ENCODE results near the gene DLK1.

DLK1 gene

DNA sequence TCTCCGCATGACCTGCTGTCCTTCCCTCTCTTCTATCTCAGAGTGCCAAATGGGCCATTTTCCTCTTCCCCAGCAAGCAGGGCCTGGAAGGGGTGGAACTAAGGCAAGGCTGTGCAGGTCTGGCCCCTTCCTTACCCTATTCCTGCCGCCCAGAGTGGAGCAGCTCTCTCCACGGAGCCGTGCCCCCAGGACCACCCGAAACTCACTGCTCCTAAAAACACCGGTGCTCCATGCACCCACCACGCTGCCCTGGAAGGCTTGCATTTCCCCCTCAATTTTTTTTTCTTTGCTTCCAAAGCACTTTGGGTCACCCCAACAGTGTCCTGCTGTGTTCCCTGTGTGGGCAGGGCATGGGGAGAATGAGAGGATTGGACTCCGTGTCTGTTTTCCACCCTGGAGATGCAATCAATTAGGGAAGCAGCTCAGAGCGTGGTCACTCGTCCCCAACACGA, 50.7 kb downstream of the DLK1 start:
- no peak for DNase-seq (ENCODE audit: low spot score)

GRCh38 chr14:100777818-100778525, 51.3 kb downstream of the DLK1 start:
- DNase-seq (ENCODE audit: low spot score), result no peak

GRCh38 chr14:100778526-100778882, 51.8 kb downstream of the DLK1 start:
- DNase-seq (ENCODE audit: low spot score), result no peak

GRCh38 chr14:100778951-100779690, 52.4 kb downstream of the DLK1 start:
- no peak for DNase-seq (ENCODE audit: low spot score)

DNA sequence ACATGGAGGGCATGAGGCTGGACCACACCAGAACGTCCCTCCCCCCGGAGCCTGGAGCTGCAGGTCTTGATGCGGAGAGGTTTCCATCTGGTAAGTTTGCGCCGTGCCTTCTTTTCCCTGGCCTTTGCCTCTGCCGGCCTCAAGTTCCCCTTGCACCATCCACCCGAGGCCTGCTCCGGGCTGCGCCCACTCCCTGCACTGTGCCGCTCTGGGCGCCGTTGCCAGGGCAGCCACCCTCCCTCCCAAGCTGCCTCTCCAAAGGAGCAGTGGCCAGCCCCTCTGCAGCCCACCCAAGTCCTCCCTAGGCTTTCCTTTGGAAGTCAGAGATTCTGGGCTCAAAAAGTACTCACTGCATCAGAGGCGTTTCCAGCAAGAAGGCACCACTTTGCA, 53.0 kb downstream of the DLK1 start:
- DNase-seq (ENCODE audit: low spot score), result no peak

DNA sequence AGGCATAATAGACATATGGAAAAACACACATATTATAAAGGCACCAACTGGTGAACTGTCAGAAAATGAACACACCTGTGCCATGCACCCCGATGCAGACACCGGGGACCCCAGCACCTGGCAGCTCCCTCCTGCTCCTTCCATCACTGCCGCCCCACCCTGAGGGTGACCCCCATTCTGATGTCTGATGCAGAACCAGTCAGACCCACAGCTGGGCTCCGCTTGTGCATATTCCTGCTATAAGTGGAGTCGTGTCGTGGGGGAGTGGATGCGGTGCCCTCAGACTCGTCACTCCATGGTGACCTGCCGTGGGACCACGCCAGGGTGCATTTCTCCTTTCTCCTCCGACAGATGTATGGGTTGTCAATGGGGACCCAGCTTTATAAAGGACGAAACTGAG, 53.6 kb downstream of the DLK1 start:
- DNase-seq (ENCODE audit: low spot score), result no peak

- DNase-seq (ENCODE audit: low spot score), result no peak
These were observed 54.1 kb downstream of the DLK1 start for GRCh38 chr14:100780646-100781355.

GRCh38 chr14:100781952-100782351, 55.3 kb downstream of the DLK1 start:
- no peak for DNase-seq (ENCODE audit: low spot score)

- DNase-seq (ENCODE audit: low spot score), result no peak
These were observed 56.0 kb downstream of the DLK1 start for GRCh38 chr14:100782516-100783320.

- no peak for DNase-seq (ENCODE audit: low spot score)
These were observed 57.1 kb downstream of the DLK1 start for GRCh38 chr14:100783630-100784370.

DNA sequence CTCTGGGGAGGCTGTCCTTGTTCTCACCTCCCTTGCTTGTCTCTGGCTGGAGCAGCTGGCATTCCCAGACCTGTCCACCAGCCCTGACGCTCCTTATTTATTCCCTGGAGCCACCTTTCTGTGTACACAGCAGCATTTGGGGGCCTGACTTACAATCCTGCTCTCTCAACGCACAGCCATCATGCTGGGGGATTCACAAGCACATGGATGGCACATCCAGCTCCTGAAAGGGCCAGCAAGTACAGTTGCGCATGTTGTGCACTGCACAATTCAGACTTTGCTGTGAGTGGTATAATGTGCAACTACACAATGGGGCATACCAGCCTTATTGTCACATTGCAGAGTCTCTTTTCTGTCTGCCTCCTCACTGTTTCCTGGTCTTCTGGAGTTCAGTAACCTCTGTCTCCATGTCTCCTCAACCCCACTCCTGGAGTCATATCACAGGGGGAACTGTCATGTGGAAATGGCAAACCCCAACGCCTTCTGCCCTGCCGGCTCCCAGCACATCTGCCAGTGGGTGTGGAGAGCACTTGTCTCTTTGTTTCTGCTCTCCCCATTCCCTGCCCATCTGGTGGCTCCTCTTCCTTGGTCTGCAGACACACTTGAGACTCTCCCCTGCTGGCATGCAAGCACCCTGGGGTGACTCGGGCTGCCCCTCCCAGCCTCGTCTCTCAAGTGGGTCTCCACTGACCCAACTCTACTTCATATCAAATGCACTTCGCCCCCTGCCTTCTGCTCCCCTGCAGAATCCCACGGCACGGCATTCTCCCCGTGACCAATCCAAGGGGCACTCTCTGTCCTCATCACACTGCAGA, 58.0 kb downstream of the DLK1 start:
- DNase-seq (ENCODE audit: low spot score), result no peak

- no peak for DNase-seq (ENCODE audit: low spot score)
These were observed 58.6 kb downstream of the DLK1 start for GRCh38 chr14:100785338-100785615.

DNA sequence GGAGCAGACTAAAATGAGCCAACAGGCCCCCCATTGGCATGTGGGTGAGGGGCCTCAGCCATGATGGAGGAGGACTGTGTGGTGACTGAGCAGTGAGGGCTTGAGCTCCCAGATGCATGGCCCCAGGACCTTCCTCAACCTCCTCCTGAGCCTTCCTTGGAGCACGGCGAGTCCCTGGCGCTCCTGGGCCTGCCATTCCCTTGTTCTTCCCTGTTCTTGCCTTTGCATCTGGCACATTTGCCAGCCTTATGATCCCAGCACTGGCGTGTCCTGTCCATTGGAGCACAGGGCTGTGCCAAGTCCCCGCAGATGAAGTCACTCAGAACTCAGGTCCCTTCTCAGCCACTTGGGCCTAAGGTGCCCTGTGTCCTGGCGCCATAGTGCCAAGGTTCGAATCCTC, 58.9 kb downstream of the DLK1 start:
- DNase-seq (ENCODE audit: low spot score), result no peak

- no peak for DNase-seq (ENCODE audit: low spot score)
These were observed 59.4 kb downstream of the DLK1 start for GRCh38 chr14:100786131-100786530.

GRCh38 chr14:100786576-100787219, 60.0 kb downstream of the DLK1 start:
- DNase-seq (ENCODE audit: low spot score), result no peak

DNA sequence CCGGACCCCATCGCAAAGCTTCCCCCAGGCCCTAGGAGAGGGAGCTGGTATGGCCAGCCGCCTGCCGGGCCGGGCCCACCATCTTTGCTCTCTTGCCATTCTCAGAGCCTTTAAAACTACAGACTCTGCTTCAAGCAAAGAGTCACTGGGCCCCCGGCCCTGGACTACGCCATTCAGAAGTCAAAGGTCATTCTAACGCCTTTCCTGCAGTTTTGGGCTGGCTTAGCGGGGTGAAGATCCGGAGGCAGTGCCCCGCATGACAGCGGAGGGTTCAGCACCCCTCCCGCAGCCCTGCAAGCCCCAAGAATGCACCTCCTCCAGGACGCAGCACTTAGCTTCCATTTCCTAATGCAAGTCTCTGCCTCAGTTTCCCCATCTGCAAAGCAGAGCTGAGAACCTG, 61.0 kb downstream of the DLK1 start:
- DNase-seq (ENCODE audit: low spot score), result no peak

Measured in CD4-positive, alpha-beta T cell treated with Interleukin-2 at 100 ng/mL for 4 hours (primary cell).